ENCODE measurements around the gene ADGRV1.

The ADGRV1 gene

GRCh38 chr5:90654215-90654614 is 95.6 kb downstream of the ADGRV1 start:
- Histone ChIP-seq H4K20me1 (ENCODE audit: control insufficient read depth, insufficient read depth, low read depth, low read length) (no peaks in the 10 kb centered on the region), H3K36me3 (ENCODE audit: control insufficient read depth, low read length) (no peaks in the 10 kb centered on the region), H3K79me2 (ENCODE audit: control insufficient read depth, low read length) (no peaks in the 10 kb centered on the region), H3K9me3 (ENCODE audit: control insufficient read depth, insufficient read depth, low read length) (no peaks in the 10 kb centered on the region), H3K27me3 (ENCODE audit: control insufficient read depth, low read length) (no peaks in the 10 kb centered on the region), H3K27ac (ENCODE audit: low read depth, low read length) (no peak overlapping the region), H3F3A (ENCODE audit: control insufficient read depth, insufficient read depth) (no peaks in the 10 kb centered on the region), H3K9me2 (replicated peaks; ENCODE audit: control insufficient read depth, low read length) (no peaks in the 10 kb centered on the region), H3K4me3 (ENCODE audit: low read length) (no peak overlapping the region), H3K4me1 (ENCODE audit: control insufficient read depth, low read length) (no peaks in the 10 kb centered on the region), H3K4me2 (ENCODE audit: low read length) (no peak overlapping the region)
- no peak for TF ChIP-seq EZH2phosphoT487 (IDR thresholded peaks at IDR 0.05; ENCODE audit: borderline replicate concordance, low read length)
- no peak for TF ChIP-seq CTCF (IDR thresholded peaks at IDR 0.05; ENCODE audit: low read depth, low read length, poor library complexity, severe bottlenecking)

GRCh38 chr5:90655423-90655822 is 96.8 kb downstream of the ADGRV1 start:
- H3K79me2 ChIP-seq (ENCODE audit: control insufficient read depth, low read length), result no peaks in the 10 kb centered on the region

GRCh38 chr5:90657030-90657429 is 98.4 kb downstream of the ADGRV1 start:
- no peaks in the 10 kb centered on the region for H3K9me3 ChIP-seq (ENCODE audit: control insufficient read depth, insufficient read depth, low read length)
- H3K9me2 ChIP-seq (replicated peaks; ENCODE audit: control insufficient read depth, low read length), result no peaks in the 10 kb centered on the region
- H3K36me3 ChIP-seq (ENCODE audit: control insufficient read depth, low read length), result no peaks in the 10 kb centered on the region
- H3K79me2 ChIP-seq (ENCODE audit: control insufficient read depth, low read length), result no peaks in the 10 kb centered on the region
- H3K27me3 ChIP-seq (ENCODE audit: control insufficient read depth, low read length), result no peaks in the 10 kb centered on the region
- no peaks in the 10 kb centered on the region for H3F3A ChIP-seq (ENCODE audit: control insufficient read depth, insufficient read depth)
- TF ChIP-seq EZH2phosphoT487 (IDR thresholded peaks at IDR 0.05; ENCODE audit: borderline replicate concordance, low read length), result no peak
- TF ChIP-seq CTCF (IDR thresholded peaks at IDR 0.05; ENCODE audit: low read depth, low read length, poor library complexity, severe bottlenecking), result no peak
- H3K4me1 ChIP-seq (ENCODE audit: control insufficient read depth, low read length), result no peaks in the 10 kb centered on the region
- H4K20me1 ChIP-seq (ENCODE audit: control insufficient read depth, insufficient read depth, low read depth, low read length), result no peaks in the 10 kb centered on the region
- no peak overlapping the region for H3K4me3 ChIP-seq (ENCODE audit: low read length)
- no peak overlapping the region for H3K27ac ChIP-seq (ENCODE audit: low read depth, low read length)
- no peak overlapping the region for H3K4me2 ChIP-seq (ENCODE audit: low read length)

More at GRCh38 chr5:90655423-90655822, 96.8 kb downstream of the ADGRV1 start:
- Histone ChIP-seq H3K36me3 (ENCODE audit: control insufficient read depth, low read length) (no peaks in the 10 kb centered on the region), H3F3A (ENCODE audit: control insufficient read depth, insufficient read depth) (no peaks in the 10 kb centered on the region), H3K9me2 (replicated peaks; ENCODE audit: control insufficient read depth, low read length) (no peaks in the 10 kb centered on the region), H3K27ac (ENCODE audit: low read depth, low read length) (no peak overlapping the region), H3K4me1 (ENCODE audit: control insufficient read depth, low read length) (no peaks in the 10 kb centered on the region), H3K4me2 (ENCODE audit: low read length) (no peak overlapping the region), H3K9me3 (ENCODE audit: control insufficient read depth, insufficient read depth, low read length) (no peaks in the 10 kb centered on the region), H4K20me1 (ENCODE audit: control insufficient read depth, insufficient read depth, low read depth, low read length) (no peaks in the 10 kb centered on the region), H3K27me3 (ENCODE audit: control insufficient read depth, low read length) (no peaks in the 10 kb centered on the region), H3K4me3 (ENCODE audit: low read length) (no peak overlapping the region)
- TF ChIP-seq CTCF (IDR thresholded peaks at IDR 0.05; ENCODE audit: low read depth, low read length, poor library complexity, severe bottlenecking) (no peak), EZH2phosphoT487 (IDR thresholded peaks at IDR 0.05; ENCODE audit: borderline replicate concordance, low read length) (no peak)

- no peaks in the 10 kb centered on the region for H3K9me2 ChIP-seq (replicated peaks; ENCODE audit: control insufficient read depth, low read length)
- no peaks in the 10 kb centered on the region for H3K79me2 ChIP-seq (ENCODE audit: control insufficient read depth, low read length)
These were observed 99.2 kb downstream of the ADGRV1 start for GRCh38 chr5:90657788-90658187.

More at GRCh38 chr5:90657788-90658187, 99.2 kb downstream of the ADGRV1 start:
- Histone ChIP-seq H3K27ac (ENCODE audit: low read depth, low read length) (no peak overlapping the region), H4K20me1 (ENCODE audit: control insufficient read depth, insufficient read depth, low read depth, low read length) (no peaks in the 10 kb centered on the region), H3K9me3 (ENCODE audit: control insufficient read depth, insufficient read depth, low read length) (no peaks in the 10 kb centered on the region), H3K4me3 (ENCODE audit: low read length) (no peak overlapping the region), H3K4me1 (ENCODE audit: control insufficient read depth, low read length) (no peaks in the 10 kb centered on the region), H3F3A (ENCODE audit: control insufficient read depth, insufficient read depth) (no peaks in the 10 kb centered on the region), H3K4me2 (ENCODE audit: low read length) (no peak overlapping the region), H3K36me3 (ENCODE audit: control insufficient read depth, low read length) (no peaks in the 10 kb centered on the region), H3K27me3 (ENCODE audit: control insufficient read depth, low read length) (no peaks in the 10 kb centered on the region)
- TF ChIP-seq EZH2phosphoT487 (IDR thresholded peaks at IDR 0.05; ENCODE audit: borderline replicate concordance, low read length) (no peak), CTCF (IDR thresholded peaks at IDR 0.05; ENCODE audit: low read depth, low read length, poor library complexity, severe bottlenecking) (no peak)

Measured in DOHH2 (cell line).